AG04450 (cell line): ENCODE data around the gene VEGFB. TPM values are rescaled to one million over a fixed set of nuclear protein-coding genes. Genes with fewer than 3 reads are reported as not detected.

Source experiments
- CTCF ChIA-PET: fragments of 300-600, 350-600 bp; formaldehyde crosslinking; extraction: SDS; loops from one replicate; lab custom pipeline; 2022; ENCODE audit warnings: antibody characterized with exemption, inconsistent platforms; lab: Charles Lee
- POLR2A ChIA-PET: fragments of 350-600 bp; formaldehyde crosslinking; extraction: SDS; loops from one replicate; lab custom pipeline; 2021; ENCODE audit warnings: antibody characterized with exemption, inconsistent platforms; lab: Yijun Ruan, JAX
- DNase-seq: peaks from one replicate; pipeline ENCODE4 v3.0.0-alpha.2; 2011; ENCODE audit warnings: low read depth, low spot score
- H3K27ac ChIP-seq: one replicate; pipeline ENCODE4 v1.5.1; 2012; ENCODE audit warnings: low read depth, low read length, control low read depth
- H3K27me3 ChIP-seq: one replicate; pipeline ENCODE4 v1.6.0; 2012; ENCODE audit warnings: low read length; ENCODE audit not compliant: control insufficient read depth, insufficient read depth
- H3K4me3 ChIP-seq: 2 replicates; pipeline ENCODE4 v1.5.1; 2011; ENCODE audit warnings: mild to moderate bottlenecking, low read depth, low read length, control low read depth
- H3K9me3 ChIP-seq: 2 replicates; pipeline ENCODE4 v1.5.1; 2012; ENCODE audit warnings: low read length; ENCODE audit not compliant: control insufficient read depth, insufficient read depth
- polyA plus RNA-seq: library from polyadenylated mRNA; depleted of rRNA; stranded (reverse); fragments of >200 nt; gene quantifications from 2 replicates; pipeline ENCODE4 v1.2.3, GENCODE V29; 2011
- TF ChIP-seq, protein P1 (sequence below): IDR thresholded peaks from 2 replicates; pipeline ENCODE4 v1.5.1; 2011; ENCODE audit warnings: low read depth, low read length, control low read depth, inconsistent platforms

Gene VEGFB
- polyA plus RNA-seq, 1 experiment: 11.8 TPM

DNA sequence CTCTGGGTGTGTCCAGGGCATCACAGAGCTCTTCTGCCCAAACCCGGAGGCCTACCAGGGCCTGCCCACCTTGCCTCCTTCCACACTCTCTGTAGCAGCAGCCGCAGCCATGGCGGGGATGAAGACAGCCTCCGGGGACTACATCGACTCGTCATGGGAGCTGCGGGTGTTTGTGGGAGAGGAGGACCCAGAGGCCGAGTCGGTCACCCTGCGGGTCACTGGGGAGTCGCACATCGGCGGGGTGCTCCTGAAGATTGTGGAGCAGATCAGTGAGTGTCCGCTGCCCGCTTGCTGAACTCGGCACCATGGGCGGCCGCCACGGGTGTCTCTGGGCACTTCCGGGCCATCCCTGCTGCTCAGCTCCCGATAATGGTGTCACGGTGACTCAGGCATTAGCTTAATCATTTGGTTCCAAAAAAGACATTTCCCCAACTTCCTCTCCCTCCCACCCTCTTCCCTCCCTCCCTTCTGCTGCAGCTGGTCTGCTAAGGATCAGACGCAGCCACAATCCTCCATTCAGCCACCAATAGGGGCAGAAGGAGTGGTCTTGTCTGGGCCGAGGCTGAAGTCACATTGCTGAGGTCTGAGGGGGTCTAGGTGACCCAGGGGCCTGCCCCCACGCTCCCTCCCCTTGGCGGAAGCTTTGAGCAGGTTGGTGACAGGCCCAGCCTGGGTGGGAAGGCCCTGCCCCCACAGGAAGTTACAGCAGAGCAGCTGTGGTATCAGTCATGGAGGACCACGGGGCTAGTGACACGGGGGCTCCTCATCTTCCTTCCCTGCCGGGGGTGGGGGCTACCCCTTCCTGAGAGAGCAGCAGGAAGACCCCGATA lies 26.9 kb upstream of the VEGFB start:
- H3K4me3 ChIP-seq: no peak overlapping the region
- no peak for DNase-seq
- ChIA-PET CTCF (interaction anchor here (0.5 to 6.8 kb wide), 3 partner anchors 43 to 207 kb away, joined by 3 to 125 read pairs (median 5); no protein-coding TSS in a partner anchor), POLR2A (interaction anchor here (1.0 to 3.4 kb wide), 5 partner anchors 10 to 110 kb away, joined by 3 to 27 read pairs (median 5); partner anchors contain the start of genes NUDT22, PRDX5, STIP1 and TRMT112)
- H3K9me3 ChIP-seq: no peaks in the 10 kb centered on the region; the same call in 1 of the 2 replicates
- H3K27ac ChIP-seq: peak overlapping the region; percentile 57
- TF ChIP-seq, protein P1, sequence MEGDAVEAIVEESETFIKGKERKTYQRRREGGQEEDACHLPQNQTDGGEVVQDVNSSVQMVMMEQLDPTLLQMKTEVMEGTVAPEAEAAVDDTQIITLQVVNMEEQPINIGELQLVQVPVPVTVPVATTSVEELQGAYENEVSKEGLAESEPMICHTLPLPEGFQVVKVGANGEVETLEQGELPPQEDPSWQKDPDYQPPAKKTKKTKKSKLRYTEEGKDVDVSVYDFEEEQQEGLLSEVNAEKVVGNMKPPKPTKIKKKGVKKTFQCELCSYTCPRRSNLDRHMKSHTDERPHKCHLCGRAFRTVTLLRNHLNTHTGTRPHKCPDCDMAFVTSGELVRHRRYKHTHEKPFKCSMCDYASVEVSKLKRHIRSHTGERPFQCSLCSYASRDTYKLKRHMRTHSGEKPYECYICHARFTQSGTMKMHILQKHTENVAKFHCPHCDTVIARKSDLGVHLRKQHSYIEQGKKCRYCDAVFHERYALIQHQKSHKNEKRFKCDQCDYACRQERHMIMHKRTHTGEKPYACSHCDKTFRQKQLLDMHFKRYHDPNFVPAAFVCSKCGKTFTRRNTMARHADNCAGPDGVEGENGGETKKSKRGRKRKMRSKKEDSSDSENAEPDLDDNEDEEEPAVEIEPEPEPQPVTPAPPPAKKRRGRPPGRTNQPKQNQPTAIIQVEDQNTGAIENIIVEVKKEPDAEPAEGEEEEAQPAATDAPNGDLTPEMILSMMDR: peak; percentile 4; the same call in 1 of the 2 replicates
- H3K27me3 ChIP-seq: no peaks in the 10 kb centered on the region

GRCh38 chr11:64208086-64208795 lies 26.1 kb upstream of the VEGFB start:
- TF ChIP-seq, protein P1: no peak
- DNase-seq: no peak
- peak overlapping the region; percentile 57 for H3K27ac ChIP-seq
- H3K4me3 ChIP-seq: no peak overlapping the region
- CTCF ChIA-PET: interaction anchor here (1.2 kb wide), 1 partner anchor 42 kb away, joined by 5 read pairs; no protein-coding TSS in a partner anchor
- no peaks in the 10 kb centered on the region; the same call in 1 of the 2 replicates for H3K9me3 ChIP-seq
- POLR2A ChIA-PET: interaction anchor here (1.0 to 3.4 kb wide), 4 partner anchors 9 to 109 kb away, joined by 3 to 27 read pairs (median 4); partner anchors contain the start of genes PRDX5, STIP1 and TRMT112
- no peaks in the 10 kb centered on the region for H3K27me3 ChIP-seq

DNA sequence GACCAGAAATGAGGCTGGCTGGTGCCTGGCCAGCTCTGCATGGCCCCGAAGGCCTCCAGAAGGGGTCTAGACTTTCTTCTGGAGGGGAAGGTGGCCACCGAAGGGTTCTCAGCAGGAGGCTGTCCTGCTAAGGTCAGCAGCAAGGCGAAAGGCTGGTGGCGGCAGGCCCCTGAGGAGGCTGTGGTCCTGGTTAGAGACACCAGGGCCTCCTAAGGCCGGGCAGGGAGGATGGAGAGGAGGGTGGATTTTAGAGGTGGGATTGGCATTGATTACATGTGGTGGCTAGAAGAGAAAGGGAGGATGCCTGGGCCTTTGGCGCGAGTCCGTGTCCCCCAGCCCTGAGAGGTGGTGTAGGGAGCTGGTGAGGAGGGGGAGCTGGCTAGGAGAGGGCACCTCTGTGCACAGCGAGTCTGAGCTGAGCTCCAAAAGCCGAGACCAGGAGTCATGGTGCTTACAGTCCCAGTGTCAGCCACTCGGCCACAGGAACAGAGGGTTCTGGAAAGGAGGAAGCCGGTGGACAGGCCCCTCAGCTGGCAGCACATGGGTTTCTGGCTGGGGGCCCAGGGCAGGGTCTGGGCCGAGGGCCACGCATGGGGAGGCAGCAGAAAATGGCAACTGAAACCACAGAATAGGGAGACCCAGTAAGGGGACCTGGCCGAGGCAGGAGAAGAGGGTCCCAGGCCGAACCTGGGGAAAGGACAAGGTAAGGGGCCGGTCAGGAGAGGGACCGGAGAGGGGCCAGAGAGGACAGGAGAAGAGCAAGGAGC lies 25.4 kb upstream of the VEGFB start:
- no peak for DNase-seq
- Histone ChIP-seq H3K4me3 (no peak overlapping the region), H3K27me3 (no peaks in the 10 kb centered on the region), H3K9me3 (no peaks in the 10 kb centered on the region; the same call in 1 of the 2 replicates), H3K27ac (no peak overlapping the region)
- ChIA-PET POLR2A (interaction anchor here (1.3 to 3.4 kb wide), 3 partner anchors 11 to 23 kb away, joined by 4 to 27 read pairs (median 6); partner anchors contain the start of gene STIP1), CTCF (no interaction called here)
- TF ChIP-seq, protein P1: no peak

DNA sequence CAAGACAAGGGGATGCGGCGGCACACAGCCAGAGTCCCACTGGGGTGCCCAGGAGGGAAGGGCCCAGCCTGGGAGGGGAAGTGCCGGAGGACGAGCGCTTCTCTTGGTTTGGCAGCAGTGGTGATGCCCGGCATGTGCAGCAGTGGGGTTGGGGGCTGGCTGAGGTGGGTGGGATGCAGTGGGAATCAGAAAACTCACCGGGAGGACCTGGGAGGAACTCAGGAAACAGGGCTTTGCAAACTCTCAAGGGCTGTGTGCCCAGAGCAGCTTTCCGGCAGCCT lies 24.9 kb upstream of the VEGFB start:
- H3K27me3 ChIP-seq: no peaks in the 10 kb centered on the region
- no peaks in the 10 kb centered on the region; the same call in 1 of the 2 replicates for H3K9me3 ChIP-seq
- no peak overlapping the region for H3K4me3 ChIP-seq
- no peak for DNase-seq
- no peak overlapping the region for H3K27ac ChIP-seq
- POLR2A ChIA-PET: interaction anchor here (2.3 kb wide), 1 partner anchor 14 kb away, joined by 6 read pairs; no protein-coding TSS in a partner anchor
- TF ChIP-seq, protein P1: no peak
- CTCF ChIA-PET: no interaction called here
